ENCODE measurements around the gene WAPL.

The WAPL gene

DNA sequence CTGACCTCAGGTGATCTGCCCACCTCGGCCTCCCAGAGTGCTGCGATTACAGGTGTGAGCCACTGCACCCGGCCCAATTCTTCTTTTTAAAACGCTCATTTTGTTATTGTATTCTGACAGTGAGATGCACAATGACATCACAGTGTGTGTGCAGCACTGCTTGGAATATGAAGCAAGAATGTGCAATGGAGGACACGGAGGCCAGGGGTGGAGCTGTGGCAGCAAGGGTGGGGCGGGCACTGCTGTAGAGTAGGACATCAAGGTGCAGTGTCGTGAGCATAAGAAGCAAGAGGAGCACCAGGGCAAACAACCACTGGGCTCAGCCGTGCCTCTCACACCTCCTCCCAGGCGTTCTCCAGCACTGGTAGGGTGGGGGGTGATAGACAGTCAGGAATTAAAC lies 128.2 kb downstream of the WAPL start:
- H2AFZ ChIP-seq (ENCODE audit: low read length), result no peak overlapping the region
- H3K79me2 ChIP-seq (ENCODE audit: insufficient read depth, low read length), result no peaks in the 10 kb centered on the region
- no peak overlapping the region for H3K9ac ChIP-seq (ENCODE audit: low read depth, low read length, poor library complexity, severe bottlenecking)
- no peak overlapping the region for H3K4me3 ChIP-seq (ENCODE audit: low read length, poor library complexity, severe bottlenecking)
- H4K20me1 ChIP-seq (ENCODE audit: insufficient read depth, low read length, poor library complexity, severe bottlenecking), result no peaks in the 10 kb centered on the region
- no peak for TF ChIP-seq EZH2phosphoT487 (IDR thresholded peaks at IDR 0.05; ENCODE audit: borderline replicate concordance)
- TF ChIP-seq, protein P1, sequence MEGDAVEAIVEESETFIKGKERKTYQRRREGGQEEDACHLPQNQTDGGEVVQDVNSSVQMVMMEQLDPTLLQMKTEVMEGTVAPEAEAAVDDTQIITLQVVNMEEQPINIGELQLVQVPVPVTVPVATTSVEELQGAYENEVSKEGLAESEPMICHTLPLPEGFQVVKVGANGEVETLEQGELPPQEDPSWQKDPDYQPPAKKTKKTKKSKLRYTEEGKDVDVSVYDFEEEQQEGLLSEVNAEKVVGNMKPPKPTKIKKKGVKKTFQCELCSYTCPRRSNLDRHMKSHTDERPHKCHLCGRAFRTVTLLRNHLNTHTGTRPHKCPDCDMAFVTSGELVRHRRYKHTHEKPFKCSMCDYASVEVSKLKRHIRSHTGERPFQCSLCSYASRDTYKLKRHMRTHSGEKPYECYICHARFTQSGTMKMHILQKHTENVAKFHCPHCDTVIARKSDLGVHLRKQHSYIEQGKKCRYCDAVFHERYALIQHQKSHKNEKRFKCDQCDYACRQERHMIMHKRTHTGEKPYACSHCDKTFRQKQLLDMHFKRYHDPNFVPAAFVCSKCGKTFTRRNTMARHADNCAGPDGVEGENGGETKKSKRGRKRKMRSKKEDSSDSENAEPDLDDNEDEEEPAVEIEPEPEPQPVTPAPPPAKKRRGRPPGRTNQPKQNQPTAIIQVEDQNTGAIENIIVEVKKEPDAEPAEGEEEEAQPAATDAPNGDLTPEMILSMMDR (conservative IDR thresholded peaks at IDR 0.05; ENCODE audit: low read length), result no peak
- no peaks in the 10 kb centered on the region for H3K4me1 ChIP-seq (ENCODE audit: insufficient read depth, low read length, poor library complexity, severe bottlenecking)
- H3K36me3 ChIP-seq (ENCODE audit: insufficient read depth, low read length), result no peaks in the 10 kb centered on the region
- H3K4me2 ChIP-seq (ENCODE audit: low read depth, low read length, poor library complexity, severe bottlenecking), result no peak overlapping the region
- H3F3A ChIP-seq (ENCODE audit: low read depth), result no peaks in the 10 kb centered on the region
- H3K9me3 ChIP-seq (ENCODE audit: insufficient read depth, low read depth, low read length), result no peaks in the 10 kb centered on the region
- no peaks in the 10 kb centered on the region for H3K9me2 ChIP-seq (replicated peaks; ENCODE audit: low read depth, low read length)
- H3K27me3 ChIP-seq (ENCODE audit: insufficient read depth, low read length, poor library complexity, severe bottlenecking), result peaks cover 4% of the 10 kb centered on the region

GRCh38 chr10:86392723-86393094 lies 128.9 kb downstream of the WAPL start:
- Histone ChIP-seq H3K4me3 (ENCODE audit: low read length, poor library complexity, severe bottlenecking) (no peak overlapping the region), H3K9ac (ENCODE audit: low read depth, low read length, poor library complexity, severe bottlenecking) (no peak overlapping the region)

GRCh38 chr10:86391986-86392722 lies 129.4 kb downstream of the WAPL start:
- TF ChIP-seq EZH2phosphoT487 (IDR thresholded peaks at IDR 0.05; ENCODE audit: borderline replicate concordance), result no peak
- TF ChIP-seq, protein P1 (conservative IDR thresholded peaks at IDR 0.05; ENCODE audit: low read length), result no peak
- Histone ChIP-seq H3K9me2 (replicated peaks; ENCODE audit: low read depth, low read length) (no peaks in the 10 kb centered on the region), H3K4me3 (ENCODE audit: low read length, poor library complexity, severe bottlenecking) (no peak overlapping the region), H3K36me3 (ENCODE audit: insufficient read depth, low read length) (no peaks in the 10 kb centered on the region), H3K9ac (ENCODE audit: low read depth, low read length, poor library complexity, severe bottlenecking) (no peak overlapping the region), H3K9me3 (ENCODE audit: insufficient read depth, low read depth, low read length) (no peaks in the 10 kb centered on the region), H3K27me3 (ENCODE audit: insufficient read depth, low read length, poor library complexity, severe bottlenecking) (peaks cover 4% of the 10 kb centered on the region), H3K79me2 (ENCODE audit: insufficient read depth, low read length) (no peaks in the 10 kb centered on the region), H2AFZ (ENCODE audit: low read length) (no peak overlapping the region; the same call in 1 of the 2 replicates), H3K4me1 (ENCODE audit: insufficient read depth, low read length, poor library complexity, severe bottlenecking) (no peaks in the 10 kb centered on the region), H3K4me2 (ENCODE audit: low read depth, low read length, poor library complexity, severe bottlenecking) (no peak overlapping the region), H3F3A (ENCODE audit: low read depth) (no peaks in the 10 kb centered on the region), H4K20me1 (ENCODE audit: insufficient read depth, low read length, poor library complexity, severe bottlenecking) (no peaks in the 10 kb centered on the region)

More at GRCh38 chr10:86392723-86393094, 128.9 kb downstream of the WAPL start:
- H3K4me2 ChIP-seq (ENCODE audit: low read depth, low read length, poor library complexity, severe bottlenecking), result no peak overlapping the region
- H2AFZ ChIP-seq (ENCODE audit: low read length), result no peak overlapping the region
- no peaks in the 10 kb centered on the region for H3K9me3 ChIP-seq (ENCODE audit: insufficient read depth, low read depth, low read length)
- no peaks in the 10 kb centered on the region for H3F3A ChIP-seq (ENCODE audit: low read depth)
- no peaks in the 10 kb centered on the region for H3K36me3 ChIP-seq (ENCODE audit: insufficient read depth, low read length)
- no peak for TF ChIP-seq EZH2phosphoT487 (IDR thresholded peaks at IDR 0.05; ENCODE audit: borderline replicate concordance)
- TF ChIP-seq, protein P1 (conservative IDR thresholded peaks at IDR 0.05; ENCODE audit: low read length), result no peak
- no peaks in the 10 kb centered on the region for H4K20me1 ChIP-seq (ENCODE audit: insufficient read depth, low read length, poor library complexity, severe bottlenecking)
- H3K9me2 ChIP-seq (replicated peaks; ENCODE audit: low read depth, low read length), result no peaks in the 10 kb centered on the region
- H3K79me2 ChIP-seq (ENCODE audit: insufficient read depth, low read length), result no peaks in the 10 kb centered on the region
- no peaks in the 10 kb centered on the region for H3K4me1 ChIP-seq (ENCODE audit: insufficient read depth, low read length, poor library complexity, severe bottlenecking)
- H3K27me3 ChIP-seq (ENCODE audit: insufficient read depth, low read length, poor library complexity, severe bottlenecking), result peaks cover 4% of the 10 kb centered on the region
